HCT116 (cell line): Measurements from ENCODE around the gene MAP10.

Experiments
- EZH2phosphoT487 ChIP-seq: fragments of 200-600 bp; IDR thresholded peaks from 2 replicates; pipeline ENCODE4 v1.6.1; 2018; ENCODE audit warnings: antibody characterized with exemption, borderline replicate concordance
- POLR2A ChIP-seq: IDR thresholded peaks from 2 replicates; pipeline ENCODE4 v1.7.0; 2011; ENCODE audit warnings: borderline replicate concordance; ENCODE audit not compliant: insufficient read depth, insufficient read length; ENCODE audit errors: extremely low read depth
- POLR2AphosphoS5 ChIP-seq: IDR thresholded peaks from 2 replicates; pipeline ENCODE4 v1.6.1; 2011; ENCODE audit warnings: mild to moderate bottlenecking, low read depth, low read length, moderate library complexity
- TF ChIP-seq, protein P1 (sequence below), 3 experiments: fragments of 200-600 bp in 1 of 3; sonication (generic) in 1 of 3; IDR thresholded peaks in 2 of 3; conservative IDR thresholded peaks in 1 of 3; 2 replicates each; pipeline ENCODE4 v1.5.1; 2012 to 2017; ENCODE audit warnings: low read depth in 2 of 3, low read length in 2 of 3, antibody characterized with exemption in 1 of 3, borderline replicate concordance in 1 of 3, control low read depth in 1 of 3, mild to moderate bottlenecking in 1 of 3, mixed read lengths in 1 of 3, mixed run types in 1 of 3, moderate library complexity in 1 of 3; ENCODE audit not compliant: insufficient read depth in 1 of 3
- TF ChIP-seq, protein P2 (sequence below): IDR thresholded peaks from 2 replicates; pipeline ENCODE4 v1.6.1; 2012

DNA sequence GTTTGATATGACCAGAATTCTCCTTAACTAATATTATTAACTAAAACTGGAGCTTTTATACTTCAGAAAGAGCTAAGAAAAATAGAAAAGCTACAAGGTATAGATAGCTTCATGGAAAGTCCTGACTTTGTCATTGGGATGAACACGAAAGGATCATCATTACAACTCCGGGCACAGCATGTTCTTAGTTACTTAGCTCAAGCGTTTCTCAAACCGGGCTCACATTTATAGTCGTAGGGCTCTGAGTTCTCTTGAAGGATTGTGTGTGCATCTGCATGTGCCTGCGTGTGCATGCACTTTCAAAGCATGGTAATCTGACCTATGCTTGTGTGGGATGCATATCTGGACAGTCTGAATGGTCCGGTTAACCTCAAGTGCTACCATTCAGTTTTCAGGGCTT, 20.4 kb upstream of the MAP10 start:
- TF ChIP-seq POLR2A (no peak), EZH2phosphoT487 (no peak), POLR2AphosphoS5 (no peak)
- TF ChIP-seq, protein P1, sequence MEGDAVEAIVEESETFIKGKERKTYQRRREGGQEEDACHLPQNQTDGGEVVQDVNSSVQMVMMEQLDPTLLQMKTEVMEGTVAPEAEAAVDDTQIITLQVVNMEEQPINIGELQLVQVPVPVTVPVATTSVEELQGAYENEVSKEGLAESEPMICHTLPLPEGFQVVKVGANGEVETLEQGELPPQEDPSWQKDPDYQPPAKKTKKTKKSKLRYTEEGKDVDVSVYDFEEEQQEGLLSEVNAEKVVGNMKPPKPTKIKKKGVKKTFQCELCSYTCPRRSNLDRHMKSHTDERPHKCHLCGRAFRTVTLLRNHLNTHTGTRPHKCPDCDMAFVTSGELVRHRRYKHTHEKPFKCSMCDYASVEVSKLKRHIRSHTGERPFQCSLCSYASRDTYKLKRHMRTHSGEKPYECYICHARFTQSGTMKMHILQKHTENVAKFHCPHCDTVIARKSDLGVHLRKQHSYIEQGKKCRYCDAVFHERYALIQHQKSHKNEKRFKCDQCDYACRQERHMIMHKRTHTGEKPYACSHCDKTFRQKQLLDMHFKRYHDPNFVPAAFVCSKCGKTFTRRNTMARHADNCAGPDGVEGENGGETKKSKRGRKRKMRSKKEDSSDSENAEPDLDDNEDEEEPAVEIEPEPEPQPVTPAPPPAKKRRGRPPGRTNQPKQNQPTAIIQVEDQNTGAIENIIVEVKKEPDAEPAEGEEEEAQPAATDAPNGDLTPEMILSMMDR (IDR thresholded peaks at IDR 0.05 in 2 of 3, conservative IDR thresholded peaks at IDR 0.05 in 1 of 3; ENCODE audit: borderline replicate concordance in 1 of 3, insufficient read depth in 1 of 3, low read depth in 2 of 3, low read length in 2 of 3): no peak
- TF ChIP-seq, protein P2, sequence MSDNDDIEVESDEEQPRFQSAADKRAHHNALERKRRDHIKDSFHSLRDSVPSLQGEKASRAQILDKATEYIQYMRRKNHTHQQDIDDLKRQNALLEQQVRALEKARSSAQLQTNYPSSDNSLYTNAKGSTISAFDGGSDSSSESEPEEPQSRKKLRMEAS: no peak
